Measurements from ENCODE around the gene RNF207.

RNF207 gene

GRCh38 chr1:6260433-6260934, 54.6 kb downstream of the RNF207 start (continued):
- TF ChIP-seq KLF9 (tag by site-specific recombination; IDR thresholded peaks at IDR 0.05; ENCODE audit: low read depth) (peak; percentile 31; the same call in 1 of the 2 replicates), ZBTB1 (tag by site-specific recombination; IDR thresholded peaks at IDR 0.05) (no peak), GLIS1 (tag by site-specific recombination; IDR thresholded peaks at IDR 0.05) (peak; percentile 59), ZNF341 (tag by site-specific recombination; IDR thresholded peaks at IDR 0.05; ENCODE audit: low read depth) (peak; percentile 48), RBAK (tag by site-specific recombination; IDR thresholded peaks at IDR 0.05) (no peak), KLF1 (tag by site-specific recombination; IDR thresholded peaks at IDR 0.05) (peak; percentile 33), ZBTB17 (tag by site-specific recombination; IDR thresholded peaks at IDR 0.05) (no peak), ZBTB10 (tag by site-specific recombination; IDR thresholded peaks at IDR 0.05) (peak; percentile 73; the same call in 1 of the 2 replicates), ZBTB7A (tag by site-specific recombination; IDR thresholded peaks at IDR 0.05; ENCODE audit: low read depth) (peak; percentile 39; the same call in 1 of the 2 replicates), ZNF133 (tag by site-specific recombination; IDR thresholded peaks at IDR 0.05) (no peak), ZBTB11 (tag by site-specific recombination; conservative IDR thresholded peaks at IDR 0.05; ENCODE audit: low read depth) (no peak), KLF17 (tag by site-specific recombination; IDR thresholded peaks at IDR 0.05) (peak; percentile 57), ZSCAN30 (tag by site-specific recombination; IDR thresholded peaks at IDR 0.05) (0 out of 2 replicates have a peak, but pooled peaks have one; percentile 16), ZIC2 (tag by site-specific recombination; IDR thresholded peaks at IDR 0.05) (peak; percentile 37; the same call in 1 of the 2 replicates), PATZ1 (tag by site-specific recombination; IDR thresholded peaks at IDR 0.05) (peak; percentile 73), SP3 (tag by site-specific recombination; IDR thresholded peaks at IDR 0.05) (peak; percentile 70), ZBTB48 (tag by site-specific recombination; IDR thresholded peaks at IDR 0.05) (peak; percentile 33; the same call in 1 of the 2 replicates), ZNF335 (tag by site-specific recombination; conservative IDR thresholded peaks at IDR 0.05) (peak; percentile 71), ZBTB26 (tag by site-specific recombination; optimal IDR thresholded peaks at IDR 0.05) (peak; percentile 65), ZNF677 (tag by site-specific recombination; IDR thresholded peaks at IDR 0.05) (no peak), CTCF (tag by site-specific recombination; IDR thresholded peaks at IDR 0.05) (peak; percentile 55), GLIS2 (tag by site-specific recombination; IDR thresholded peaks at IDR 0.05) (peak; percentile 81)

All from HEK293 (cell line).